ENCODE measurements around the gene NEXMIF. TPM values are rescaled to one million over a fixed set of nuclear protein-coding genes. Genes with fewer than 3 reads are reported as not detected.
"Not testable (repeated sequence)": the region's sequence is repeated elsewhere in the genome, so short reads cannot be mapped to it uniquely, and the experiment has no call there.

The NEXMIF gene
- under 1 TPM in 3 of 4 donors, not detected in 1; under 0.01 to 0.49 (median 0.13) TPM for polyA plus RNA-seq
- long read RNA-seq, donor 1, result 0 reads
- long read RNA-seq, donor 2, result 0 reads
- long read RNA-seq, donor 3, result 0 reads
- long read RNA-seq, donor 4, result 0 reads
- long read RNA-seq, donor 5, result 0 reads
- long read RNA-seq, donor 6, result 0 reads
- long read RNA-seq, donor 7, result 0 reads
- long read RNA-seq, donor 8, result 0 reads
- long read RNA-seq, donor 9, result 0 reads
- long read RNA-seq, donor 10, result 0 reads

DNA sequence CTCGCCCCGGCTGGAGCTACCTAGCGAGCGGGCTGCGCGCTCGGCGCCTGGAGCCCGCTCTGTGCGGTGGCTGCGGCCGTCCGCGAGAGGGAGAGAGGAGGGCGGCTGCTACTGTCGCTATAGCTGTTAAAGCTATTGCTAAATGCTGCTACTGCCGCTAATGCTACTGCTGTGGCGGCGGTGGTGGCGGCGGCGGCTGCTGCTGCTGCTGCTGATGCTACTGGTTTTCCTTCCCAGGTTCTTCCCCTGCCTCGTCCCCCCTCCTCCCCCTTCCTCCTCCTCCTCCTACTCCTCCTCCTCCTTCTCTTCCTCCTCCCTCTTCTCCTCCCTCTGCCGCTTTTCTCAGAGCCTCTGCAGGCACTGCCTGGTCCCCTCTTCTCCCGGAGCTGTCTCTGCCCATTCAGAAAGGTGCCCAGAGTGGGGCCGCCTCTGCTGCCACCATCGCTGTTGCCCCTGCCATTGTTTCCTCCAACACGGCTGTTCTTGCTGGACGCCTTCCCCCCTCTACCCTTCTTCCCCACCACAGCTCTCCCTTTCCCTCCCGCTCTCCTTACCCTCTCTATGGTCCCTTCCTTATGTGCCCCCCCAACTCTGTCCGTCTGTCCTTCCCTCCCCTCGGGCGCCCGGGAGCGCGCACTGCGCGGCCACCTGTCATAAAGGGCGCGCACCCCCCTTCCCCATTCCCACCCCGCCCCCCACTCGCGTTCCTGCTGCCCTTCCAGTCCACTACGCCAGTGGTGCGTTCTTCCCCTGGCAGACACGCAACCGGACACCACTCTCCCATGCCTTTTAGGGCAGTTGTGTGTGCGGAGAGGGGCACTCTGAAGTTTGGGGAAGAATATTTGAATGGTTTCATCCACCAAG is at the start of gene NEXMIF:
NEXMIF (minus strand) TSS at position 228 of the 864 bp plus-strand sequence.
- Histone ChIP-seq H3K36me3 (ENCODE audit: control insufficient read depth in 3 of 3, insufficient read depth in 2 of 3, low read depth in 1 of 3, low read length in 3 of 3) (no peaks in the 10 kb centered on the region), H3K27me3 (ENCODE audit: control insufficient read depth in 3 of 3, insufficient read depth in 3 of 3, low read length in 3 of 3) (peaks cover 0 to 8% (median 0%) of the 10 kb centered on the region in 3 donors), H3K9me3 (ENCODE audit: control insufficient read depth in 2 of 2, insufficient read depth in 1 of 2, low read depth in 1 of 2, low read length in 1 of 2) (no peaks in the 10 kb centered on the region), H3K27ac (ENCODE audit: low read depth in 1 of 3, low read length in 2 of 3) (peak within 1 kb of the TSS in 1 of 3 donors; percentile 5), H3K4me1 (ENCODE audit: control insufficient read depth in 3 of 3, insufficient read depth in 2 of 3, low read depth in 1 of 3, low read length in 2 of 3) (no peaks in the 10 kb centered on the region), H3K4me3 (ENCODE audit: low read depth in 1 of 3, low read length in 3 of 3) (peak within 1 kb of the TSS in 2 of 3 donors; percentile 24 to 34)
- WGBS, 3 donors, result 4 to 42% (median 34%) methylated on average over 27 to 48 of the region's 48 CpGs
- FAIRE-seq, result no peak
- DNase-seq, result peak in 1 of 2 donors; percentile 7

DNA sequence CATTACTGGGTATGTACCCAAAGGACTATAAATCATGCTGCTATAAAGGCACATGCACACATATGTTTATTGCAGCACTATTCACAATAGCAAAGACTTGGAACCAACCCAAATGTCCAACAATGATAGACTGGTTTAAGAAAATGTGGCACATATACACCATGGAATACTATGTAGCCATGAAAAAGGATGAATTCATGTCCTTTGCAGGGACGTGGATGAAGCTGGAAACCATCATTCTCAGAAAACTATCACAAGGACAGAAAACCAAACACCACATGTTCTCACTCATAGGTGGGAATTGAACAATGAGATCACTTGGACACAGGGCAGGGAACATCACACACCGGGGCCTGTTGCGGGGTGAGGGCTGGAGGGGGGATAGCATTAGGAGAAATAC is 36.7 kb upstream of the NEXMIF start:
- not testable (repeated sequence) for H3K27me3 ChIP-seq (ENCODE audit: control insufficient read depth in 3 of 3, insufficient read depth in 3 of 3, low read length in 3 of 3); H3K4me1 ChIP-seq (ENCODE audit: control insufficient read depth in 3 of 3, insufficient read depth in 2 of 3, low read depth in 1 of 3, low read length in 2 of 3); H3K27ac ChIP-seq (ENCODE audit: low read depth in 1 of 3, low read length in 2 of 3); FAIRE-seq; H3K36me3 ChIP-seq (ENCODE audit: control insufficient read depth in 3 of 3, insufficient read depth in 2 of 3, low read depth in 1 of 3, low read length in 3 of 3); H3K4me3 ChIP-seq (ENCODE audit: low read depth in 1 of 3, low read length in 3 of 3); DNase-seq; H3K9me3 ChIP-seq (ENCODE audit: control insufficient read depth in 2 of 2, insufficient read depth in 1 of 2, low read depth in 1 of 2, low read length in 1 of 2)
- WGBS, 3 donors, result 59 to 73% (median 68%) methylated on average over 3 of the region's 3 CpGs

DNA sequence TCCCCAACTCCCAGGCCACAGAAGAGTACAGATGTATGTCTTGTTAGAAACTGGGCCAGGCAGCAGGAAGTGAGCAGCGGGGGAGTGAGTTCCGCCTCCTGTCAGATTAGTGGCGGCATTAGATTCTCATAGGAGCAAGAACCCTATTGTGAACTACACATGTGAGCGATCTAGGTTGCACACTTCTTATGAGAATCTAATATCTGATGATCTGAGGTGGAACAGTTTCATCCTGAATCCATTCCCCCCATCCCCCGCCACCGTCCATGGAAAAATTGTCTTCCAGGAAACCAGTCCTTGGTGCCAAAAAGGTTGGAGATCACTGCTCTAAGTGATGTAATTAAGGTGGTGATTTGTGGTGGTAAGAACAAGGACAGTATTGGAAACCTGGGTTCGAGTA is 24.5 kb upstream of the NEXMIF start:
- Histone ChIP-seq H3K9me3 (ENCODE audit: control insufficient read depth in 2 of 2, insufficient read depth in 1 of 2, low read depth in 1 of 2, low read length in 1 of 2) (no peaks in the 10 kb centered on the region), H3K27me3 (ENCODE audit: control insufficient read depth in 3 of 3, insufficient read depth in 3 of 3, low read length in 3 of 3) (no peaks in the 10 kb centered on the region), H3K36me3 (ENCODE audit: control insufficient read depth in 3 of 3, insufficient read depth in 2 of 3, low read depth in 1 of 3, low read length in 3 of 3) (no peaks in the 10 kb centered on the region), H3K27ac (ENCODE audit: low read depth in 1 of 3, low read length in 2 of 3) (no peak overlapping the region), H3K4me3 (ENCODE audit: low read depth in 1 of 3, low read length in 3 of 3) (no peak overlapping the region), H3K4me1 (ENCODE audit: control insufficient read depth in 3 of 3, insufficient read depth in 2 of 3, low read depth in 1 of 3, low read length in 2 of 3) (no peaks in the 10 kb centered on the region)
- FAIRE-seq (no peak), DNase-seq (no peak)
- WGBS, 3 donors, result 83 to 89% (median 83%) methylated on average over 7 of the region's 7 CpGs

DNA sequence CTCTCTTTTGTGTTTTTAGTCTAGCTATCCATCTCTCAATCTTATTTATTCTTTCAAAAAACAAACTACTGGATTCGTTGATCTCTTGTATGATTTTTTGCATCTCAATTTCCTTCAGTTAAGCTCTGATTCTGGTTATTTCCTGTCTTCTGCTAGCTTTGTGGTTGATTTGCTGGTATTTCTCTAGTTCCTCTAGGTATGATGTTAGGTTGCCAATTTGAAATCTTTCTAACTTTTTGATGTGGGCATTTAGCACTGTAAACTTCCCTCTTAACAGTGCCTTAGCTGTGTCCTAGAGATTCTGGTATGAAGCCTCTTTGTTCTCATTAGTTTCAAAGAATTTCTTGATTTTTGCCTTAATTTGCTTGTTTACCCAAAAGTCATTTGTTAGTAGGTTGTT is 15.2 kb upstream of the NEXMIF start:
- Histone ChIP-seq H3K4me3 (ENCODE audit: low read depth in 1 of 3, low read length in 3 of 3) (no peak overlapping the region), H3K27me3 (ENCODE audit: control insufficient read depth in 3 of 3, insufficient read depth in 3 of 3, low read length in 3 of 3) (no peaks in the 10 kb centered on the region), H3K27ac (ENCODE audit: low read depth in 1 of 3, low read length in 2 of 3) (no peak overlapping the region), H3K9me3 (ENCODE audit: control insufficient read depth in 2 of 2, insufficient read depth in 1 of 2, low read depth in 1 of 2, low read length in 1 of 2) (no peaks in the 10 kb centered on the region), H3K4me1 (ENCODE audit: control insufficient read depth in 3 of 3, insufficient read depth in 2 of 3, low read depth in 1 of 3, low read length in 2 of 3) (no peaks in the 10 kb centered on the region), H3K36me3 (ENCODE audit: control insufficient read depth in 3 of 3, insufficient read depth in 2 of 3, low read depth in 1 of 3, low read length in 3 of 3) (no peaks in the 10 kb centered on the region)
- WGBS, 3 donors, result 25 to 68% (median 63%) methylated on average over 1 of the region's 1 CpG
- no peak for DNase-seq
- no peak for FAIRE-seq

DNA sequence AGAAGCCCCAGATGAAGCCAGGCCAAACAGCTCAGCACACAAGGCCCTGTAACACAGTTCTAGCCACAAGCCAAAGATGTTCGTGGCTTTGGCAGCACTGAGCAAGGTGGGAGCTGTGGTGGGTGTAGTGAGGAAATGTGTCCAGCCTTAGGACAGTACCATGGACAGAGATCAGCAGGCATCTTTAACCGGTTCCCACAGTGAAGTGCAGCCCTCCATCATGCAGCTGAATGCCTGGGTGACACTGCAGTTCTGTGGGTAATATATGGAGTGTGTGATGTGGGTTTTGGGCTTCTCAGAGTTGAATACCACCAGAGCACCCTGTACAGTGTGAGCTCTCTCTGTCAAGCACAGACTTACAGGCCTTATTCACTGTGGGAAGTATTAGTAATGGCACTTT is 6.0 kb upstream of the NEXMIF start:
- no peaks in the 10 kb centered on the region for H3K36me3 ChIP-seq (ENCODE audit: control insufficient read depth in 3 of 3, insufficient read depth in 2 of 3, low read depth in 1 of 3, low read length in 3 of 3)
- H3K27ac ChIP-seq (ENCODE audit: low read depth in 1 of 3, low read length in 2 of 3), result no peak overlapping the region
- FAIRE-seq, result no peak
- no peaks in the 10 kb centered on the region for H3K9me3 ChIP-seq (ENCODE audit: control insufficient read depth in 2 of 2, insufficient read depth in 1 of 2, low read depth in 1 of 2, low read length in 1 of 2)
- no peaks in the 10 kb centered on the region for H3K4me1 ChIP-seq (ENCODE audit: control insufficient read depth in 3 of 3, insufficient read depth in 2 of 3, low read depth in 1 of 3, low read length in 2 of 3)
- DNase-seq, result peak in 1 of 2 donors; percentile 1
- H3K4me3 ChIP-seq (ENCODE audit: low read depth in 1 of 3, low read length in 3 of 3), result no peak overlapping the region
- H3K27me3 ChIP-seq (ENCODE audit: control insufficient read depth in 3 of 3, insufficient read depth in 3 of 3, low read length in 3 of 3), result peaks cover 0 to 2% (median 0%) of the 10 kb centered on the region in 3 donors
- 8 to 15% (median 14%) methylated on average over 2 of the region's 2 CpGs for WGBS, 3 donors

DNA sequence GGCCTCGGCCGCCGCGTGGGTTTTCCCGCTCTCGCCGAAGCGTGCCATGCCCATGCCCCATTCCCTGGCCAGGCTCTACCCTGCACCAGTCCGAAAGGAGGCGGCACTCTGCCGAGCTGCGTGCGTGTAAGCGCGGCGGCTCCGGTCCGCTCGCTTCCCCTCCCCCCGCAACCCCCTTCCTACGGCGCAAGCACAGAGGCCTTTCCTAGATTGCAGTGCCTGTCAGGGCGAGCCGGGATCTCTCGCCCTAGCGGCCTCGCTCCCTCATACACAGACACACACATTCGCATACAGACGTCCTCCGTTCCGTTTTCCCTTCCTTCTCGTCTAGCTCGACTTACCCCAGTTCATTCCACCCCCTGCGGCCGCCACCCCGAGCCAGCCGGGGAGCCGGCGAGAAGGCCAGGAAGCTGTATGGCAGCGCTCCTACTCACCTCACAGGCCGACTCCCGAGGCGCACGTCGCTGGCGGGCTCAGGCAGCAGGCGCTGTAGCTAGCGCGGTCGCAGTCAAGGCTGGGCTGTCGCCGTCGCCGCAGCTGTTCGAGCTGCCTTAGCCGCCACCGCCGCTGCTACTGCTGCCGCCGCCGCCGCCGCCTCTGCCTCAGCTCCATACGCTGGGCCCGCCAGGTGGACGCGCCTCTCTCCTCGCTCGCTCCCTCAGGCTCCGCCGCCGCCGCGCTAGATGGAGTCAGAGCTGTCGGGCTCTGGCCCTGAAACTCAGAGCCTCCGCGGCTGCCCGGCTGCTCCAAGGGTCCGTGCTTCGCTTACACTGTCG is 615 bp downstream of the NEXMIF start:
- Histone ChIP-seq H3K4me3 (ENCODE audit: low read depth in 1 of 3, low read length in 3 of 3) (peak overlapping the region in 2 of 3 donors; percentile 24 to 34), H3K9me3 (ENCODE audit: control insufficient read depth in 2 of 2, insufficient read depth in 1 of 2, low read depth in 1 of 2, low read length in 1 of 2) (no peaks in the 10 kb centered on the region), H3K27ac (ENCODE audit: low read depth in 1 of 3, low read length in 2 of 3) (peak overlapping the region in 1 of 3 donors; percentile 5), H3K27me3 (ENCODE audit: control insufficient read depth in 3 of 3, insufficient read depth in 3 of 3, low read length in 3 of 3) (peaks cover 0 to 8% (median 0%) of the 10 kb centered on the region in 3 donors), H3K36me3 (ENCODE audit: control insufficient read depth in 3 of 3, insufficient read depth in 2 of 3, low read depth in 1 of 3, low read length in 3 of 3) (no peaks in the 10 kb centered on the region), H3K4me1 (ENCODE audit: control insufficient read depth in 3 of 3, insufficient read depth in 2 of 3, low read depth in 1 of 3, low read length in 2 of 3) (no peaks in the 10 kb centered on the region)
- FAIRE-seq (no peak), DNase-seq (peak; percentile 0 to 55)
- 2 to 56% (median 4%) methylated on average over 53 to 81 of the region's 81 CpGs for WGBS, 3 donors

DNA sequence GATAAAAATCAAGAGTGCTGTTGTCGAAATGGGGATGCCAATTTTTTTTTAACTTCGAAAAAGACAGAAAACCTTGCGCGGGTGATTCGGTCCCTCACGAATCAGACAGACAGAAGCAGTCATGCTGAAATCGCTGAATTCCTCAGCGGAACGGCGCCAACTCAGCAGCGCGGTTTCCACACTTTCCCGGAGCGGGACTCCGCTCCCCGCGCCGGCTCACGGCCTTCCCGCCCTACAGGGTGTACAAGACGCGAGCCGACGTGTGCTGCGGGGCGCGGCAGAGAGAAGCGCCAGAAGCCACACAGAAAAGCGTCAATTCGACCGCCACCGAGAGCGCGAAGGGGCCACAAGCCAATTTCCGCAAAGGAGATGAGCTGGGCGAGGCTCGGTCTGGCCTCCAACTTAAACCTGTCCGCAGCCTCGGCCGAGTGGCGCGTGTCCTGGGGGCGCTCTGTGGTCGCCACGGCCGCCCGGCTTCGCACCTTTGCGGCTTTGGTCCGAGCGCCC is 1.3 kb downstream of the NEXMIF start:
- H3K27ac ChIP-seq (ENCODE audit: low read depth in 1 of 3, low read length in 2 of 3), result no peak overlapping the region
- H3K4me1 ChIP-seq (ENCODE audit: control insufficient read depth in 3 of 3, insufficient read depth in 2 of 3, low read depth in 1 of 3, low read length in 2 of 3), result no peaks in the 10 kb centered on the region
- WGBS, 3 donors, result 6 to 63% (median 32%) methylated on average over 30 to 51 of the region's 51 CpGs
- no peaks in the 10 kb centered on the region for H3K9me3 ChIP-seq (ENCODE audit: control insufficient read depth in 2 of 2, insufficient read depth in 1 of 2, low read depth in 1 of 2, low read length in 1 of 2)
- FAIRE-seq, result no peak
- peaks cover 0 to 8% (median 0%) of the 10 kb centered on the region in 3 donors for H3K27me3 ChIP-seq (ENCODE audit: control insufficient read depth in 3 of 3, insufficient read depth in 3 of 3, low read length in 3 of 3)
- H3K4me3 ChIP-seq (ENCODE audit: low read depth in 1 of 3, low read length in 3 of 3), result peak overlapping the region in 1 of 3 donors; percentile 34
- DNase-seq, result no peak
- no peaks in the 10 kb centered on the region for H3K36me3 ChIP-seq (ENCODE audit: control insufficient read depth in 3 of 3, insufficient read depth in 2 of 3, low read depth in 1 of 3, low read length in 3 of 3)

DNA sequence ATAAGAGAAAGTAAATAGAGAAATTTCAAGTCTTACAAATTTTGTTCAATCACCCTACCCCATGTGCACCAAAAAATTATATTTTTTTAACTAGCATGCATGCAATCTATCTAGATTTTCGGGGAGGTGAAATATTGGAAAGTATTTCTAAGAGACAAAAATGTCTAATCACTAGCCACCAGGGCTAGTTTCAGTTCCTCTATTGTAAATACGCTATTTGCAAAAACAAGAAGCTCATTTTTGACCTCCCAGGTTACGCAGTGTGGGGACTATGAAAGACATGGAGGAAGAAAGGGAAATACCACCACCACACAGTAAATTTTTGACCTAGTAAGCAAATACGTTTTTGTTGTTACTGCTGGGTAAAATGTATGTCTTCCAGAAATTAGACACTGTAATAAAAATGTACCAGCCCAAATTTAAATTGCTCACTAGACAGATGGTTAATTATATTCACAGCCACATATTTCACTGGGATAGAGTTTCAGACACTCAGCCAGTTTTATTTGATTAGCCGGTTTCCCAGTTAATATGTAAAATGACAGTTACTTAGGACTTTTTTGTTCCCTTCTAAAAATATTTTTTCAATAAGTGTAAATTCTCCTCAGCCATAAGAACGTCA is 2.2 kb downstream of the NEXMIF start:
- Histone ChIP-seq H3K4me1 (ENCODE audit: control insufficient read depth in 3 of 3, insufficient read depth in 2 of 3, low read depth in 1 of 3, low read length in 2 of 3) (no peaks in the 10 kb centered on the region), H3K27me3 (ENCODE audit: control insufficient read depth in 3 of 3, insufficient read depth in 3 of 3, low read length in 3 of 3) (peaks cover 0 to 8% (median 0%) of the 10 kb centered on the region in 3 donors), H3K4me3 (ENCODE audit: low read depth in 1 of 3, low read length in 3 of 3) (no peak overlapping the region), H3K27ac (ENCODE audit: low read depth in 1 of 3, low read length in 2 of 3) (no peak overlapping the region), H3K36me3 (ENCODE audit: control insufficient read depth in 3 of 3, insufficient read depth in 2 of 3, low read depth in 1 of 3, low read length in 3 of 3) (no peaks in the 10 kb centered on the region), H3K9me3 (ENCODE audit: control insufficient read depth in 2 of 2, insufficient read depth in 1 of 2, low read depth in 1 of 2, low read length in 1 of 2) (no peaks in the 10 kb centered on the region)
- FAIRE-seq (no peak), DNase-seq (no peak)
- WGBS, 3 donors, result 60 to 61% (median 60%) methylated on average over 6 of the region's 6 CpGs
